ENCODE measurements around the gene WLS.

The WLS gene

DNA sequence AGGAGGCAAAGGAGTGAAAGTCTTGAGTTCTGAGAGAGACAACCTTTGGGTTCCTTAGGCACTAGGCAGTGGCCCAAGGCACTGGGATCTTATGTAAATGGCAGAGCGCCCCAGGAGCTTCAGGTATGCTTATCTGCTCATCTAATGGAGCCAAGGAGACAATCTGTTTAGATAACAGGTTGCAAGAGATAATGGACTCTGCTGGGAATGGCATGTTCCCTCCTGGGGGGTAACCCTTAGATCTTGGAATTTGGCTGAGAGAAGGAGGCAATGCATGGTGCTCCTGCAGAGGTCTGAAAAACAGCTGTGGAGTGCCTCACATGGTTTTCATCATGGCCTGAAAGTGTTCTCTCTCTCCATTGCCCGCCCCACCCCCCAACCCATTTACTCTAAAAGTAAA lies 44.1 kb upstream of the WLS start:
- TF ChIP-seq ZBTB7A (IDR thresholded peaks at IDR 0.05; ENCODE audit: low read depth) (no peak), TEAD4 (IDR thresholded peaks at IDR 0.05) (no peak), TCF12 (IDR thresholded peaks at IDR 0.05; ENCODE audit: low read depth) (no peak), EP300 (IDR thresholded peaks at IDR 0.05; ENCODE audit: borderline replicate concordance) (no peak), CREB1 (IDR thresholded peaks at IDR 0.05; ENCODE audit: low read depth) (no peak), NFIC (IDR thresholded peaks at IDR 0.05) (no peak), TAF1 (IDR thresholded peaks at IDR 0.05; ENCODE audit: low read depth) (no peak), RAD21 (IDR thresholded peaks at IDR 0.05; ENCODE audit: low read depth) (no peak)
- TF ChIP-seq, protein P1, sequence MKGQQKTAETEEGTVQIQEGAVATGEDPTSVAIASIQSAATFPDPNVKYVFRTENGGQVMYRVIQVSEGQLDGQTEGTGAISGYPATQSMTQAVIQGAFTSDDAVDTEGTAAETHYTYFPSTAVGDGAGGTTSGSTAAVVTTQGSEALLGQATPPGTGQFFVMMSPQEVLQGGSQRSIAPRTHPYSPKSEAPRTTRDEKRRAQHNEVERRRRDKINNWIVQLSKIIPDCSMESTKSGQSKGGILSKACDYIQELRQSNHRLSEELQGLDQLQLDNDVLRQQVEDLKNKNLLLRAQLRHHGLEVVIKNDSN (IDR thresholded peaks at IDR 0.05) = no peak
- TF ChIP-seq, protein P2, sequence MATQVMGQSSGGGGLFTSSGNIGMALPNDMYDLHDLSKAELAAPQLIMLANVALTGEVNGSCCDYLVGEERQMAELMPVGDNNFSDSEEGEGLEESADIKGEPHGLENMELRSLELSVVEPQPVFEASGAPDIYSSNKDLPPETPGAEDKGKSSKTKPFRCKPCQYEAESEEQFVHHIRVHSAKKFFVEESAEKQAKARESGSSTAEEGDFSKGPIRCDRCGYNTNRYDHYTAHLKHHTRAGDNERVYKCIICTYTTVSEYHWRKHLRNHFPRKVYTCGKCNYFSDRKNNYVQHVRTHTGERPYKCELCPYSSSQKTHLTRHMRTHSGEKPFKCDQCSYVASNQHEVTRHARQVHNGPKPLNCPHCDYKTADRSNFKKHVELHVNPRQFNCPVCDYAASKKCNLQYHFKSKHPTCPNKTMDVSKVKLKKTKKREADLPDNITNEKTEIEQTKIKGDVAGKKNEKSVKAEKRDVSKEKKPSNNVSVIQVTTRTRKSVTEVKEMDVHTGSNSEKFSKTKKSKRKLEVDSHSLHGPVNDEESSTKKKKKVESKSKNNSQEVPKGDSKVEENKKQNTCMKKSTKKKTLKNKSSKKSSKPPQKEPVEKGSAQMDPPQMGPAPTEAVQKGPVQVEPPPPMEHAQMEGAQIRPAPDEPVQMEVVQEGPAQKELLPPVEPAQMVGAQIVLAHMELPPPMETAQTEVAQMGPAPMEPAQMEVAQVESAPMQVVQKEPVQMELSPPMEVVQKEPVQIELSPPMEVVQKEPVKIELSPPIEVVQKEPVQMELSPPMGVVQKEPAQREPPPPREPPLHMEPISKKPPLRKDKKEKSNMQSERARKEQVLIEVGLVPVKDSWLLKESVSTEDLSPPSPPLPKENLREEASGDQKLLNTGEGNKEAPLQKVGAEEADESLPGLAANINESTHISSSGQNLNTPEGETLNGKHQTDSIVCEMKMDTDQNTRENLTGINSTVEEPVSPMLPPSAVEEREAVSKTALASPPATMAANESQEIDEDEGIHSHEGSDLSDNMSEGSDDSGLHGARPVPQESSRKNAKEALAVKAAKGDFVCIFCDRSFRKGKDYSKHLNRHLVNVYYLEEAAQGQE (IDR thresholded peaks at IDR 0.05; ENCODE audit: low read depth) = no peak
- TF ChIP-seq, protein P3, sequence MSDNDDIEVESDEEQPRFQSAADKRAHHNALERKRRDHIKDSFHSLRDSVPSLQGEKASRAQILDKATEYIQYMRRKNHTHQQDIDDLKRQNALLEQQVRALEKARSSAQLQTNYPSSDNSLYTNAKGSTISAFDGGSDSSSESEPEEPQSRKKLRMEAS (IDR thresholded peaks at IDR 0.05) = no peak

DNA sequence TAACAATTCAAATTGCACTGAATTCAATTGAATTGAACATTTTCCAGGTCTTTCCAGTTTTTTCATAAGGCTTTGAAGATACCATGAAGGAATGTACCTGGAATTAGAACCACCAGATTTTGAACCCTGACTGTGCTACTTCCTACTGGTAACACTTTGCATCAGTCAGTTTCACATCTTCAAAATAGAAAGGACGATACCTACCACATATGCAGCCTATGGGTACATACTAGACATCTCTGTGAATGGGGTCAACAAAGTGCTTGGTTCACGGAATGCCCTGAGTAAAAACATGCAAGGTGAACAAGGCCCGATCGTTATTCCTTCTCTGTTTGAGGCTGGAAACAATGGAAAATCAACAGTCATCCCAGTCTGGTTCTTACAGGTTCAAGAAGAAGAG lies 41.2 kb upstream of the WLS start:
- no peak for TF ChIP-seq CEBPB (IDR thresholded peaks at IDR 0.05)

DNA sequence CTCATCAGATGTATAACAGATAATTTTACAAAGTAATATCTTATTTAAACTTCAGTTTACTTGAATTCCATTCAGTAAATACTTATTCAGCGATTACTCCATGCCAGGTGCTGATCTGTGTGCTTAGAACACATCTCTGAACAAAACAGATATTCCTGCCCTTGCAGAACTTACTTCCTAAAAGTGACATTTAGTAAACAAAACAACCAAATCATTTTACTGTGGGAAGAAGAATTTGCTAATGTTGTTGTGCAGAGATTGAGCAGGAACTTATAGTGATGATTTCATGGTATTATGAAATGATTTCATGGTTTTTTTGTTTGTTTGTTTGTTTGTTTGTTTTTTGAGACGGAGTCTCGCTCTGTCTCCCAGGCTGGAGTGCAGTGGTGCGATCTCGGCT lies 39.3 kb upstream of the WLS start:
- no peak for TF ChIP-seq CREB1 (IDR thresholded peaks at IDR 0.05; ENCODE audit: low read depth)
- no peak for TF ChIP-seq EGR1 (IDR thresholded peaks at IDR 0.05)
- TF ChIP-seq, protein P2 (IDR thresholded peaks at IDR 0.05; ENCODE audit: low read depth) = no peak
- no peak for TF ChIP-seq RAD21 (IDR thresholded peaks at IDR 0.05; ENCODE audit: low read depth)
- no peak for TF ChIP-seq EP300 (IDR thresholded peaks at IDR 0.05; ENCODE audit: borderline replicate concordance)
- no peak for TF ChIP-seq TCF12 (IDR thresholded peaks at IDR 0.05; ENCODE audit: low read depth)
- no peak for TF ChIP-seq FOXM1 (IDR thresholded peaks at IDR 0.05; ENCODE audit: borderline replicate concordance, low read depth)
- TF ChIP-seq, protein P1 (IDR thresholded peaks at IDR 0.05) = no peak
- TF ChIP-seq CEBPB (IDR thresholded peaks at IDR 0.05) = no peak

DNA sequence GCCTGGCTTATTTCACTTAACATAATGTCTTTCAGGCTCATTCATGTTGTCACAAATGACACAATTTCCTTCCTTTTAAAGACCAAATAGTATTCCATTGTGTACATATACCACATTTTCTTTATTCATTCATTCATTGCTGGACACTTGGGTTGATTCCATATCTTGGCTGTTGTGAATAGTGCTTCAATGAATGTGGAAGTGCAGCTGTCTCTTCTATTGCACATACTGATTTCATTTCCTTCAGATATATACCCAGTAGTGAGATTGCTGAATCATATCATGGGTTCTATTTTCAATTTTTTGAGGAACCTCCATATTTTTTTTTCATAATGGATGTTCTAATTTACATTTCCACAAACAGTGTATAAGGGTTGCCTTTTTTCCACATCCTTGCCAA lies 38.6 kb upstream of the WLS start:
- TF ChIP-seq ZBTB7A (IDR thresholded peaks at IDR 0.05; ENCODE audit: low read depth) (no peak), TEAD4 (IDR thresholded peaks at IDR 0.05) (no peak), EGR1 (IDR thresholded peaks at IDR 0.05) (no peak), TAF1 (IDR thresholded peaks at IDR 0.05; ENCODE audit: low read depth) (no peak), RAD21 (IDR thresholded peaks at IDR 0.05; ENCODE audit: low read depth) (no peak), FOXM1 (IDR thresholded peaks at IDR 0.05; ENCODE audit: borderline replicate concordance, low read depth) (no peak), CEBPB (IDR thresholded peaks at IDR 0.05) (no peak), YY1 (IDR thresholded peaks at IDR 0.05; ENCODE audit: low read depth) (no peak)
- TF ChIP-seq, protein P3 (IDR thresholded peaks at IDR 0.05) = no peak

DNA sequence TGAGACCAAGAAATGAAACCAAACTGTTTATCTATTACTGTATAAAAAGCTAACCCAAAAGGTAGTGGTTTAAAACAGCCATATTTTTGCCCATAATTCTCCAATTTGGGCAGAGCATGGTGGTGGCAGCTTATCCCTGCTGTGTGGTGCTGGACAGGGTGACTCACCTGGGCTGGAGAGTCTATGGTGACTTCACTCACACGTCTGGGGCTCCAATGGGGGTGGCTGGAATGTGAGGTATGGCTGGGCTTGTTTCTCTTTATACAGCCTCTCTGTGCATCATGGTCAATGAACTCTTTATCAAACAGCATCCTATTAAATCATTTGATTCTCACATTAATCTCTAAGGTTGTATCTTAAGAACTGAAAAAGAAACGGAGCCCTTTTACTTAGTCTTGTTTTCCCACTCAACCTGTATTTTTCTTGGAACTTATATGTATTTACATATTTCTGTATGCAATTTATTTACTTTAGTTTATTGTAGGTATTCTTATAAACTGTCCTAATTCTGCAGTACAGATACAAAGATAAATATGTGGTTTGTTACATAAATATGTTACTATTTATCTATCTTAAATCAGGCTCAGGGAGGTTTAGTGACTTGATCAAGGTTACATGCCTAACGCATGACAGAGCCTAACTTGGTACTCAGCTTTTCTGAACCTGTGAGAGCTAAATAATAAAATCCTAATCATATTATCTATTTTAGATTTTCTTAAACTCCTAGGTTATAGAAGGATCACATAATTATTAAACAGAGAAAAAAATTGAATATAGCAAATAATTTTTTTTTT lies 37.5 kb upstream of the WLS start:
- TF ChIP-seq TEAD4 (IDR thresholded peaks at IDR 0.05) = peak; percentile 74
- TF ChIP-seq, protein P1 (IDR thresholded peaks at IDR 0.05) = no peak

DNA sequence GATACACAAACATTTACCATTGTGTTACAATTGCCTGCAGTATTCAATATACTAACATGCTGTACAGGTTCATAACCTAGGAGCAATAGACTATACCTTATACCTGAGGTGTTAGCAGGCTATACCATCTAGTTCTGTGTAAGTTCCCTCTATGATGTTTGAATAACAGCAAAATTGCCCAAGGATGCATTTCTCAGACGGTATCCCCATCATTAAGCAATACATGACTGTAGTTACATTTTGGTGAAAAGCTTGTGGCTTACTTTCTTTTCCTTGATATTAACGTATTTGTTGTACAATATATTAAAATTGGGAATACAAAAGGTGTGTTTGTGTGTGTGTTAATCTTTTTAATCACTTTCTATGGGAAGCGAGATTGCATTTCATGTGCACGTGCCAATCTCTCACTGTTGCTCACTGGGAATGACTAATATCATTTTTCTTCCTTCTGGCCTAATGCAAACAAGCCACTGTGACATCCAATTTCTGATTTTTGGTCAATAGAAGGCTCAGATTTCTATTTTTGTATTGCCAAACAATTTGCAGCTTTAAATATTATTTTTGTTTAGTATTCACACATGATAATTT lies 36.7 kb upstream of the WLS start:
- TF ChIP-seq TEAD4 (IDR thresholded peaks at IDR 0.05) (no peak), EGR1 (IDR thresholded peaks at IDR 0.05) (no peak), TAF1 (IDR thresholded peaks at IDR 0.05; ENCODE audit: low read depth) (no peak), CREB1 (IDR thresholded peaks at IDR 0.05; ENCODE audit: low read depth) (no peak), TCF12 (IDR thresholded peaks at IDR 0.05; ENCODE audit: low read depth) (no peak), YY1 (IDR thresholded peaks at IDR 0.05; ENCODE audit: low read depth) (no peak), EP300 (IDR thresholded peaks at IDR 0.05; ENCODE audit: borderline replicate concordance) (no peak), ZBTB7A (IDR thresholded peaks at IDR 0.05; ENCODE audit: low read depth) (no peak), CEBPB (IDR thresholded peaks at IDR 0.05) (no peak), NFIC (IDR thresholded peaks at IDR 0.05) (no peak), FOXM1 (IDR thresholded peaks at IDR 0.05; ENCODE audit: borderline replicate concordance, low read depth) (no peak), RAD21 (IDR thresholded peaks at IDR 0.05; ENCODE audit: low read depth) (no peak)
- TF ChIP-seq, protein P2 (IDR thresholded peaks at IDR 0.05; ENCODE audit: low read depth) = no peak
- TF ChIP-seq, protein P3 (IDR thresholded peaks at IDR 0.05) = no peak
- TF ChIP-seq, protein P1 (IDR thresholded peaks at IDR 0.05) = no peak
